ENCODE results near the gene SLC9C2.

DNA sequence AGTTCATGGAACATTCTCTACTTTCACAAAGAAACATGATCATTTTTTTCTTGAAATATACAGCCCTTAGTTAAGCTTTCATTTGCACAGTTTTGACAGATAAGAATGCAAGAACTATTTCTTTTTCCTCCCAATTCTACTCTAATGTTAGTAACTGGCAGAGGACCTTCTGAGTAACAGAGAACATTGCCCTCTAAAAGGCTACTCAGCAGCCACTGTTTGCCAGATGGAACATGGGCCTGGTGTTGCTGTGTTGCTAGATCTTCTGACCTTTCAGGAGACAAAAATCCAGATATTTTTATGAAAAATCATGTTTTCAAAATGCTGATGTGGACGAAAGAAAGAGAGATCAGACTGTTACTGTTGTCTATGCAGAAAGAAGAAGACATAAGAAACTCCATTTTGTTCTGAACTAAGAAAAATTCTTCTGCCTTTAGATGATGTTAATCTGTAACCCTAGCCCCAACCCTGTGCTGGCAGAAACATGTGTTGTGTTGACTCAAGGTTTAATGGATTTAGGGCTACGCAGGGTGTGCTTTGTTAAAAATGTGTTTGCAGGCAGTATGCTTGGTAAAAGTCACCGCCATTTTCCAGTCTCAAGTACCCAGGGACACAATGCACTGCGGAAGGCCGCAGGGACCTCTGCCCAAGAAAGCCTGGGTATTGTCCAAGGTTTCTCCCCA is 128.6 kb downstream of the SLC9C2 start:
- TF ChIP-seq CTCF (IDR thresholded peaks at IDR 0.05) = no peak
- TF ChIP-seq EP300 (IDR thresholded peaks at IDR 0.05) = no peak
- no peak for TF ChIP-seq POLR2A (IDR thresholded peaks at IDR 0.05)
